DMS153 (cell line): ENCODE results near the gene STPG2.

Source experiments
- DNase-seq: peaks from one replicate; lab custom pipeline; 2025; lab: John Stamatoyannopoulos, UW

Gene STPG2

DNA sequence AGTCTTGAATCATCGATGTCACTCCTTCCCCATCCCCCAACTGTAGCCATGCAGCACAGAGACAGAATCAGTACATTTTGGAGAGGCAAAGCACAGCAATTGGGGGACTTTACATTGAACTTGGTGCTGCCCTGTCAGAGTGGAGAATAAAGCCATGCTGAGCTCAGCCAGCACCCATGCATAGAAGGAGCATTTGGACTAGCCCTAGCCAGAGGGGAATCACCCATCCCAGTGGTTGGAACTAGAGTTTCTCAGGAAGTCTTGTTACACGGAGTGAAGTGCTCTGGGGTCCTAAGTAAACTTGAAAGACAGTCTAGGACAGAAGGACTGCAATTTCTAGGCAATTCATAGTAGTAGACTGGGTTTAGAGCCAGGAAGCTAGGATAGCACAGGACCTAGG, 49.6 kb downstream of the STPG2 start:
- DNase-seq: no peak

DNA sequence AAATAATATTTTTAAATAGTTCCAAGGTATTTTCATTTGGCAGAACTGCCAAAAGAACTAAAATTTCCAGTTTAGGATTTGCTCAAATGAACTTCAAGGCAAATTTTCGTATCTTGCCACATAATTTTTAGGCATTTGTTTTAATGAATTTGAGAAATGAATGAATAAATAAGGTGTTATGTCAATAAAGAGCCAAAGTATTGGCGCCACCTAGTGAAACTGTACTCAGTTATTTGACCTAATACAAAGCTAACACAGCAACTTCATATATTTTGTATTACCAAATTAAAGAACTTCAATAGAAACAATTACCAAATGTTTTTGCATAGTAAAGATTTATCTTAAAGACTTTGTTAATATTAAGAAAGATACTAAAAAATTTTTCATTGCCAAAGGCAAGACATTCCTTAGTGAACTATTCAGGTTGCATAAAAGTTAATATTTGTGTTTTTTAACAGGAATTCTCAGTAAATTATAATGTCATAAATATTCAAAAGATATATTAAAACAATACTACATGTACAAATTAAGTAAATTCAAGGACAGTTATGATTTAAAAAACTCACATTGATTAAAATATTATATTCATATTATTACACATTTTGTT, 50.3 kb downstream of the STPG2 start:
- no peak for DNase-seq

DNA sequence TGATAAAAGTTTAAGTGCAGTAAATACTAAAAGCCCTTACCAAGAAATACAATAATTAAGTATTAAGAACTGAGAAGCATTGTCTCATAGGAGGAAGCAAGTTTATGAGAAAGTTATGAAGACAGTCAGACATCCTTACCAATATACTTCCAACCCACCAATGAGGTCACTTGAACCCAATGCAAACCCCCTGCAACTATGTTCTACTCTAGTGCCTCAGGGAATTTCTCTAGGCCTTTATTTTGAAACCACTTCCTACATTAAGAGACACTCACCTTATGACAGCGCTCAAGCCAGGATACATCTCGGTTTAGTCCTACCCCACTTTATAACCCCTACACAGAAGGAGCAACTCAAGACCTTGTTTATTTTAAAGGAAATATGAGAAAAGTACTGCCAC, 61.3 kb downstream of the STPG2 start:
- no peak for DNase-seq

DNA sequence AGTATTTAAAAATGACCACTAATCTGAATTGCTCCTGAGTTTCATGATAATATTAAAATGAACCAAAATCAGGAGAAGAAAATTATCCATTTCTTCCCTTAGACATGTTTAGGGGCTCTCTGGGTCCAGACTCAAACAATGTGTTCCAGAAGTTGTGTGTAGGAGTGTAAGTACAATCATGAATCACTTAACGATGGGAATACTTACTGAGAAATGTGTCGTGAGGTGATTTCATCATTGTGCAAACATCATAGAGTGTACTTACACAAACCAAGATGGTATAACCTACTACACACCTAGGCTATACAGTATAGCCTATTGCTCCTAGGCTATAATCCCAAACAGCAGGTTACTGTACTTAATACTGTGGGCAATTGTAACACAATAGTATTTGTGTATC, 74.8 kb downstream of the STPG2 start:
- no peak for DNase-seq

DNA sequence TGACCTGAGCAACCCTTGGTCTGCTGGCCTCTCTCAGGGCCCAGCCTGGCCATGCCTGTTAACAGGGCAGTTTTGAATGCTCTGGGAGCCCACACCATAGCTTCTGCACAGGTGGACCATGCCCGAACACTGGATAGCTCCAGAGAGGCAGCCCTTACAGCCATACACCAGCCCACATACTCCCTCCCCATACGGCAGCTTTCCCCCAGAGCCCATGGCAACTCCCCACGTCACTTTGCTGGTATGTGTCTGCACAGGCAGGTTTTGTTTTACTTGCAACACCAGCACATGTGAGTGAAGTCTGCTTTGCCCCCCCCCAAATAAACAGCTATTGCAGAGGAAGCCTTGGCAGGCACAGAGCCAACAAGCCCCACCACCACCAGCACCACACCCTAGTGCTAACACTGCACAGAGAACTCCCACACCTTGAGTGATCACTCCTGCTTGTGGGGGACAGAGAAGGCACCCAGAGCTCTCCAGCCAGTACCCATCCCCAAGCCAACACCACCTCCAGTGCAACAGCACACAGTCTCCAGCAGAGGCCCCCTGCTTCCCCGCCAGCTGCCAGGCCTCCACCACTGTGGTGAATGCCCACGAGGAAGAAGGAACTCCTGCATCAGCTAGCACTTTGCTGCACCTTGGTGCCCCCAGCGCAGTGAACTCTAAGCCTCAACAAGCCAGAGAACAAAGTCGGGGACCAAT, 87.3 kb downstream of the STPG2 start:
- no peak for DNase-seq

DNA sequence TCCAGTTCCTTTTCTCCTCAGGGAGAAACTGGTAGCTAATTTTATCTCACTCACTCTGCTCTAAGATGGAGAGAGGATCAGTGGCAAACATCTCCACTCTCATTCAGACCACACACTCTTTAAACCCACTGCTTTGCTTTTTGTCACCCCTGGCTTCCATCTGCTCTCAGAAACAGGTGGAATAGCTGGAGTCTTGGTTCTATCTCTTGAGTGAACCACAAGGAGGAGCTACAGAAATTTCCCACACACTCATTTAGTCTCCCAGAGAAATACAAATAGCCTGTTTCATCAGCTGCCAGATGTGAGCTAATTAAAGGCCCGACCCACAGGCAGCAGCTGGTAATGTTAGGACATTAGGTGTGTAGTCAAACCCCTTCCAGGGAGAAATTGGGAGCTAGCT, 96.6 kb downstream of the STPG2 start:
- no peak for DNase-seq

DNA sequence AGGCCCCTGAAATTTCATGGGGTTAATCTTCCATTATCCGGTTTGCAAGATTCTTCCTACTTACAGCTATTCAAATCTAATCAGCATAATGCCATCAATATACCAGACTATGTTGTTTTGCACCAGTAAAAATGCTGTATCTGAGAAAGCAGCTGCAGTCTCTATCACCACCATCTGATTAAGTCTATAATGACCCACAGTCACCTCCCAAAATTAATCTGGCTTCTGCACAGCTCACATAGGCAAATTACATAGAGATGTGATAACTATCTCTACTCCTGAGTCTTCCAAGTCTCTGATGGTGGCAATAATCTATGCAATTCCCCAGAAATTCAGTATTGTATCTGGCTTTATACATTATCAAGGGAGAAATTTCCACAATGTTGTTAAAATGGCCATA, 113.2 kb downstream of the STPG2 start:
- no peak for DNase-seq

DNA sequence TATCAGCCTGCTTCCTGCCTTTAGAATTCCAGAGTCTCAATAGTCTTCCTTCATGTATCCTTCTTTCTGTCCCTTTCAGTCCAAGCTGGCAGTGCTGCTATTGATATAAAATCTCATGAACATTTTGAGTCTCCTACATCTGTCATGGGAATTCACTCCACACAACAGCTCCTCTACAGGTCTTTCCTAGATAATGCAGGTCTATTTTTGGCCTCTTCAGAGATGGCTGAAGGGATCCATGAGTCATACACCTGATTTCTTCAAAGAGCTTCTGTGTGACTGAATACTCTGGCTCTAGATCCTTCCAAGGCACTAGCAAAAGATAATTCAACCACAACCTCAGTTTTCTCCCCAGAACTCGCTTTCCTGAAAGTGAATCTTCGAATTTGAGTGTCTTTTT, 115.4 kb downstream of the STPG2 start:
- no peak for DNase-seq

DNA sequence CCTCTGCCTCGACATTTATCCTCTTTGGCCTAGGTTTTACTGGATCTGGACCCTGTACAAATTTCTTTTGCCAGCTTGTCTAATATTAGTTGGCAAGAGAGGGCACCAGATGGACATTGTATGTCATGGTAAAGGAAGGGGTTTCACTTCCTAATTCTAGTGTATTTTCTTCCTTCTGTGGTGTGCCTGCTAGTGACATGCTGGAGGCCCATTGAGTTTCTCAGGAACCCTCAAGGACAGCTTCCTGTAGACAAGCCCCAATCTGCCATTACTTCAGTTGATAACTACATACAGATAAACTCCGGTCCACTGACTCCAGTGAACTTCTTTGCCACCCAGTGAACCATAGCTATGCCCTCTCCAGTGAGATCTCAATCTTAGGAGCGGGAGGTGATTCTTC, 116.9 kb downstream of the STPG2 start:
- DNase-seq: no peak

DNA sequence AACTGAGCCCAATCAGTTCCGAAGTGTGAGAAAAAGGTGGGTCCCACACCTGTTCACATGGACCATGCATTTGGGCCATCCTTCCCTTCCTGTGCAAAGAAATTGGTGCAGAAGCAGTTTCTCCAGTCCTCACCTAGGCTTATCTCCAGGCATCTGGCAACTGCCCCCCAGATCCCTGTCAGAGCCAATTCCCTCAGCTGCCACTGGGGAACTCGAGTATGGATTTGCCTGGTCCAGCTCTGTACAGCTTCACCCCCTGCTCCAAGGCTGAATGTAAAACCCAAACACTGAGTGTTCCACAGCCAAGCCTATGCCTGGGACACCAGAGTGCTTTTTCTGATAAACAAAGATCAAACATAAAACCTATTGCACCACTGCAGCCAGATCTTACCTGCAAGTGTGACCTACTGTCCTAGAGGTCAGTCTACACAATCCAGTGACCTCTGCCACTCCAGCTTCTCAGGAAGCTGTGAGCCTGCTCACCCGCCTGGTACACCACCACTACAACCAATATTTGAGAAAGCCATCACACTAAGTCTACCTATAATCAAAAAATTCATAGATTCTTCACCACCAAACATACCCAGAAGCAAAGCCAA, 136.4 kb downstream of the STPG2 start:
- DNase-seq: no peak

DNA sequence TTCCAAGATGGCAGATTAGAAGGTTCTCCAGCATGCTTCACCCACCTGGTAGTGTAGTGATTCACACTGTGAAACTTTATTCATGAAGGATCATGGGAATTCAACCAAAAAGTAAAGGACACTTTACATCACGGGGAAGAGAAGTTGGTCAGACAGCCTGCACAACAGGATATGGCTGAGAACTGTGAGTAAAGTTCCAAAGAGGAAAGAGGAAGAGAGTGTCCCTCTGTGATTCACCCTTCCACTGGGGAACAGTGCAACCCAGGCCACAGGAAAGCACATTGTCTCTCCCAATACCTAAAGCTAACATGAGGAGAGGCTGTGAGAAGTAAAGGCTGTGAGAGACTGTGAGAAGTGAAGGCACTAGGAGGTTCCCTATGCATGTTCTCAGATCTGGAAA, 137.2 kb downstream of the STPG2 start:
- no peak for DNase-seq

DNA sequence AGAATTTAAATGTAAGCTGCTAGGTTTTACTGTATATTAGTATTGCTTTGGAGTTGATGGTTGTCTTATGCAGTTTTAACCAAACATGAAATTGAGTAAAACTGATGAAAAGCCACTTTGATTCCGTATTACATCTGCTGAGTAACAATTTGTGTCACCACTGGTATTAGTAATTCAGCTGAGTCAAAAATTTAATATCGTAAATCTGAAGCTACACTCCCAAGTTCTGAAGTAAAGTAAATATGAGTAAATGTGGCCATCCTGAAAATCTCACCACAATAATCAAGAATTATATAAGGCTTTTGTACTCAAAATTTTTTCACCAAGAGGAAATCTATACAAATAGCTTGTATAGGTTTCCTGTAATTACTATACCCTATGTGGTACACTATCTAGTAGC, 142.3 kb downstream of the STPG2 start:
- DNase-seq: no peak

DNA sequence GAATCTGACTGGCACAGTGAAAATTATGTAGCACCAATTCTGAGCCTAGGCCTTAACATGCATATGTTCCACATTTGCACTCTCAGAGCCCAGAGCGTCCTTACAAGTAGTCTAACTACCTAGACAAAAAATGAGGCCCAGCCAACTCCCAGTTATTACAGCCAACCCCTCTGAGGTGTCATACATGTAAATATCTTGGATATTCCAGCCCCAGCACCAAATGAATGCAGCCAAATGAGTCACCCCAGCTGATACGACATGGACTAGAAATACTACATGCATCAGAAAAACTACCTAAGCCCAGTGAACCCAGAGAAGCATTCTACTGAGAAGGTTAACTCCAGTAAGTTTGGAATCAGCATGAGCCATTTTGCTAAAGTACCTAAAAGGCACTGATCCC, 145.1 kb downstream of the STPG2 start:
- DNase-seq: no peak

DNA sequence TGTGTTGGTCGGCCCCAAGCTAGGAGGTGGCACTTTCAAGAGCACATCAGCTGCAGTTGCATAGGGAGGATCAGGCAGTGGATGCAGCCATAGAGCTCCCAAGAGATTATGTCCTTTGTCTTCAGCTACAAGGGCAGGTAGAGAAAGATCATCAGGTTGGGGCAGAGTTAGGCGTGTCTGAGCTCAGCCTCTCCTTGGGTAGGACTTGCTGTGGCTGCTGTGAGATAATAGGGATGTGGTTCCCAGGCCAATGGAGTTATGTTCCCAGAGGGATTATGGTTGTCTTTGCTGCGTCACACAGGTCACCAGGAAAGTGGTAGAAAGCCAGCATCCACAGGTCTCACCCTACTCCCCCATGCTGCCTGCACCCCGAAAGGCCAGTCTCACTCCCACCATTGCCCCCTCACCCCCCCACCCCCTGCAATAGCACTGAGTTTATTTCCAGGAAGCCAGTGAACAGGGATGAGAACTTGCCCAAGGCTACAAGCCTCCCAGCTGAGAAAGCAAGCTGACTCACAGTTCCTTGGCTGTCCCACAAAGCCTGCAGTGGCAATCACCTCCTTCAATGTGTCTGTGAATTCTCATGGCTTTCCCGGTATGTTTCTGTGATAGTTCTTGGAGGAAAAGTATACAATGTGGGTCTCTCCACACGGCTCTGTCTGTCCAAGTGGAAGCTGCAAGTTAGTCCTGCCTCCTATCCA, 148.4 kb downstream of the STPG2 start:
- DNase-seq: no peak

DNA sequence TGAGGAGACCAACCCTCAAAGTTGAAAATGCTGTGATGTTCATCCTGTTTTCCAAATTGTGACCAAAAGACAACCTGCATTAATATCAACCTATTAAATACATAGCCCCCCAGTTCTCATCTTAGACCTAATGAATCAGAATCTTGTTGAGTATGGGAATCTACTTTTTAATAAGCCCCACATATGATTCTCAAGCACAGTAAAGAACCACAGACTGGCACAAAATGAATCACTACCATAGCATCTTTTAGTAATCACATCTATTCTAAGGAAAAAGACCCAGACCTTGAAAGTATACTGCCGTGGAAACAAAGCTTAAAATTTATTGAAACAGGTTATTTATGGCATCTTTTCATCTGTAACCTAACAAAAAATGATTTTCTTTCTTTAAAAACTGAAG, 152.9 kb downstream of the STPG2 start:
- no peak for DNase-seq

DNA sequence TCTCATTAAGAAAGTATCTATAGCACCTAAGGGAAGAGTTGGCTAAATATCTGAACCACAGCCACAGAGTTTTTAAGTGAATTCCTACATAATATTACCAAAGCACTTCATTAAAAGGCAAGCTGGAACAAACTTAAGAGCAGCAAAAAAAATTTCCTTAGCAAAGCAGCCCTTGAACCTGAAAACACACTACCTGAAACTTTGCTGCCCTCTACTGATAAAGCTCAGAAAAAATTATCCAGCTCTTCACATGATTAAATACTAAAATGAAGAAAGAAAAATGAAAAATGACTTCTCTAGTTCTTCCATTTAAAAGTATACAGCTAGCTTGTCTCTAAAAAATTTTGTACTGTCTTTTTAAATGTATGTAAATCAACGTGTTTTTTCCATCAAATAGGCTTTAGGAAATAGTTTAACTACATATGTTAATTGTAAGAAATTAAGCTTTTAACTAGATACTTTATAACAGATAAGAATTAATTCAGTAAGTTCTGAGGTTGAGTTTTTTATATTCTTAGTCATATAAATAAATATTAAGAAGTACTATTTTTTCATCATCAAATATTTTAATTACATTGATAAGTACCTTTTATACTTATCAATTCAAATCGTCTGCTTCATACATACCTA, 156.1 kb downstream of the STPG2 start:
- DNase-seq: no peak

DNA sequence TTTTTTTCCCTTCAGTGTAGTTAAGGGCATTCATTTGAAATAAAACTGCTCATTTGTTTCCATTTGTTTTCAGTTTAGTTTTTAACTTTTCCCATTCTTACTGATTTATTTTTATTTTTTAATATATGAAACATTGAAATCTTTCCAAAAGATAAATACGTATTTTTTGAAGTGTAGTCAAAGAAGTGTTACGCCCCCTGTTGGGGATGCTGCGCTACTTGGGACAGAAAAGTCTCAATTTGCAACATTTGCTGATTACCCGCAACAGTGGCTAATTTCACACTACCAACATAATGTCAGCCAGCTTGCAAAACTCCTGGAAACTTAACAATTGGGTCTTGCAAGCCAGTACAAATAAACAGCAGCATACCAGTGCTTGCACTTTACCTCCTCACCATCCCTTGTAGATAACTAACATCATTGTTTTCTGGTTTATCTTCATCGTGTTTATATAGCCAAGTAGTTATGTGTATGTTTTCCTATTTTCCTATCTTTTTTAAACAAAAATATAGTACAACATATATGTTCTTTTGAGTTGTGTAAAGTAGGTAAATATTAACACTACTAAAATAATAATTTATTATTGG, 158.6 kb downstream of the STPG2 start:
- DNase-seq: no peak

DNA sequence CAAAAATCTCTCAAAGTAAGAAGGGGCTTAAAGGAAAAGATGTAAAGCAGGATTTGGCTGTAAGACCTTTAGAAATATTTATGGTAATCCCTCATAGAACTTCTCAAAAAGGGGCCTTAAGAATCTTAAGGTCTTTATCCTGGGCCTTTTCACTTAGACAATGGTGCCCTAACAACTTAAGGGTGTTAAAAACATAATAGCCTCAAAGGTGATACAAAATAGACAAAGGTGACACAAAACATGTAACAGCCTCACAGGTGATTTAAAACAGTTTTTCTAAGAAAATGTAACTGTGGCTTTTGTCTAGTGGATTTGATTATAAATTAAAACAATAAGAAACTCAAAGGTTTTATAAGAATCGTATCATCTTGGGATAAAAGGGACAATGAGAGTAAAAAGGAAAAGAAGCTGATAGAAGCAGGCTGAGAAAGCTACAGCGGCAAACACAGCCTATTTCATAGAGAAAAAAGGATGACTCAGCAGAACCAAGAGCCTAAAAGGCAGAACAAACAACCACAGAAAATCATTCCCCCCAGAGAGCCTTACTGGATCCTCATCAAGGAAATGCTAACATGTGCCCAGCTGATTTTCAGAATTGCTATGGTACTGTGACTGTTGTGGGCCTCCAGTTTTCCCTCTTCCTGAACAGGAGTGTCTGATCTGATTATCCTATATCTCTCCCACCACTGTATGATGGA, 164.3 kb downstream of the STPG2 start:
- no peak for DNase-seq

DNA sequence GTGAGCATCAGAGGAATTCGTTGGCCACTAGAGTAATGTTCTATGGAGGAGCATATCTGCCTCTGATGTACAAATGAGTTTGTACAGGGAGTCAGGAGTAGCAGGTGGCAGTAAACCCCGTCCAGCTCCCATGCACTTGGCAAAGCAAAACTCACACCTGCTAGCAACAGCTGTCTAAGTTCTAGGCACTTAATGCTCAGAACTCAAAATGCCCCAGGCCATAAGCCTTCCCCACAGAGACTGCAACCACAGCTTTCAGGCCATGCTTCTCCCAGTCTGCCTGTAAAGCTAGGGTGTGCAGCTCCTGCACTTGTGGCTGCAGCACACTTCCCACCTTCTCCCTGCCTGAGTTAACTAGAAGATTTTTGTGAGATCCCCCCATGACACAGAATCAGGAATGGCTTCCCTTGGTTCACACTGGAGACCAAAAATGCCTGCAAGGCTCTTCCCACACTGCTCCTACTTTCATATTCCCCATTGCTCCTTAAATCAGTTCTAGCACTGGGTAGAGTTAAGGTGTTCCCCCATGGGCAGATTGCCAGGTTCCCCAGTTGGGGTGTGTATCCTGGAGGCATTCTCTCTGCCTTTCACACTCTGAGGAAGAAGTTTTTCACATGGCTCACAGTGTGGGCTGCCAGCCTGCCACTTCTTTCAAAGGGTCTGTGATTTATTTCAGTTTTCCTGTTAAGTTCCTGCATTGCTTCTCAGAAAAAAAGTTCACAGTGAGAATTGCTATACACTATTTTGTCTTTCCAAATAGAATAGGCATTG, 189.9 kb downstream of the STPG2 start:
- DNase-seq: no peak

DNA sequence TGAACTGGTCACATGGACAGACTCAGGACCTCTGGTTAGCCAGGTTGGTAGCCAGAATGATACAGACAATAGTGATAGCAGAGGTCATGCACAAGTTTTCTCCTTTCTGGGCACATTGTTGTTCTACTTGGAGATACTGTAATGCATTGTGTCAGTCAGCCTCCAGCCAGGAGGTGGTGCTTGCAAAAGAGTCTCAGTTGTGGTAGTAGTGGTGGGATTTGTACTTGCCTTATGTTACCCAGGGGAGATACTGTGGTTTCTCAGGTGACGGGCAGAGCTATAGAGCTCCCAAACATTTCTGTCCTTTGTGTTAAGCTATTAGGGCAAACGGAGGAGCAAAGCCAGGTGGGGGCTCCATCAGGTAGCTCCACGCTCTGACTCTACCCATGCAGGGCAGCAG, 190.5 kb downstream of the STPG2 start:
- DNase-seq: no peak

DNA sequence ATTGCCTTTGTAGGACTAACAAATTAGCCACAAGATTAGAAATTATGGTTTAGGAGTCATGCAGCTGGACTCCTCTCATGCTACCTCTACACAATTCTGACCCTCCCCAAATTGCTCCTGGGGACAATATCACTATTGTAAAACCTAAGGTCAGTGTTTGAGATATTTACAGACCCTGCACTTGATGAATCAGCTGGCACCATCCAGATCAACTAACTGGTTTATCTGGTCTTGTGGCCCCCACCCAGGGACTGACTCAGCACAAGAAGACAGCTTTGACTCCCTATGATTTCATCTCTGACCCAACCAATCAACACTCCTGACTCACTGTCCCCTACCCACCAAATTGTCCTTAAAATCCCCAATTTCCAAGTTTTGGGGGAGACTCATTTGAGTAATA, 192.4 kb downstream of the STPG2 start:
- no peak for DNase-seq
